Measurements from ENCODE around the gene NRIP1.

The NRIP1 gene

GRCh38 chr21:15010645-15011044 is 54.2 kb downstream of the NRIP1 start:
- TF ChIP-seq, protein P1, sequence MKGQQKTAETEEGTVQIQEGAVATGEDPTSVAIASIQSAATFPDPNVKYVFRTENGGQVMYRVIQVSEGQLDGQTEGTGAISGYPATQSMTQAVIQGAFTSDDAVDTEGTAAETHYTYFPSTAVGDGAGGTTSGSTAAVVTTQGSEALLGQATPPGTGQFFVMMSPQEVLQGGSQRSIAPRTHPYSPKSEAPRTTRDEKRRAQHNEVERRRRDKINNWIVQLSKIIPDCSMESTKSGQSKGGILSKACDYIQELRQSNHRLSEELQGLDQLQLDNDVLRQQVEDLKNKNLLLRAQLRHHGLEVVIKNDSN (IDR thresholded peaks at IDR 0.05): no peak
- TF ChIP-seq EGR1 (IDR thresholded peaks at IDR 0.05) (no peak), FOXM1 (IDR thresholded peaks at IDR 0.05; ENCODE audit: borderline replicate concordance, low read depth) (no peak), YY1 (IDR thresholded peaks at IDR 0.05; ENCODE audit: low read depth) (no peak), CEBPB (IDR thresholded peaks at IDR 0.05) (no peak)
- TF ChIP-seq, protein P2, sequence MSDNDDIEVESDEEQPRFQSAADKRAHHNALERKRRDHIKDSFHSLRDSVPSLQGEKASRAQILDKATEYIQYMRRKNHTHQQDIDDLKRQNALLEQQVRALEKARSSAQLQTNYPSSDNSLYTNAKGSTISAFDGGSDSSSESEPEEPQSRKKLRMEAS (IDR thresholded peaks at IDR 0.05): no peak
- TF ChIP-seq, protein P3, sequence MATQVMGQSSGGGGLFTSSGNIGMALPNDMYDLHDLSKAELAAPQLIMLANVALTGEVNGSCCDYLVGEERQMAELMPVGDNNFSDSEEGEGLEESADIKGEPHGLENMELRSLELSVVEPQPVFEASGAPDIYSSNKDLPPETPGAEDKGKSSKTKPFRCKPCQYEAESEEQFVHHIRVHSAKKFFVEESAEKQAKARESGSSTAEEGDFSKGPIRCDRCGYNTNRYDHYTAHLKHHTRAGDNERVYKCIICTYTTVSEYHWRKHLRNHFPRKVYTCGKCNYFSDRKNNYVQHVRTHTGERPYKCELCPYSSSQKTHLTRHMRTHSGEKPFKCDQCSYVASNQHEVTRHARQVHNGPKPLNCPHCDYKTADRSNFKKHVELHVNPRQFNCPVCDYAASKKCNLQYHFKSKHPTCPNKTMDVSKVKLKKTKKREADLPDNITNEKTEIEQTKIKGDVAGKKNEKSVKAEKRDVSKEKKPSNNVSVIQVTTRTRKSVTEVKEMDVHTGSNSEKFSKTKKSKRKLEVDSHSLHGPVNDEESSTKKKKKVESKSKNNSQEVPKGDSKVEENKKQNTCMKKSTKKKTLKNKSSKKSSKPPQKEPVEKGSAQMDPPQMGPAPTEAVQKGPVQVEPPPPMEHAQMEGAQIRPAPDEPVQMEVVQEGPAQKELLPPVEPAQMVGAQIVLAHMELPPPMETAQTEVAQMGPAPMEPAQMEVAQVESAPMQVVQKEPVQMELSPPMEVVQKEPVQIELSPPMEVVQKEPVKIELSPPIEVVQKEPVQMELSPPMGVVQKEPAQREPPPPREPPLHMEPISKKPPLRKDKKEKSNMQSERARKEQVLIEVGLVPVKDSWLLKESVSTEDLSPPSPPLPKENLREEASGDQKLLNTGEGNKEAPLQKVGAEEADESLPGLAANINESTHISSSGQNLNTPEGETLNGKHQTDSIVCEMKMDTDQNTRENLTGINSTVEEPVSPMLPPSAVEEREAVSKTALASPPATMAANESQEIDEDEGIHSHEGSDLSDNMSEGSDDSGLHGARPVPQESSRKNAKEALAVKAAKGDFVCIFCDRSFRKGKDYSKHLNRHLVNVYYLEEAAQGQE (IDR thresholded peaks at IDR 0.05; ENCODE audit: low read depth): no peak

DNA sequence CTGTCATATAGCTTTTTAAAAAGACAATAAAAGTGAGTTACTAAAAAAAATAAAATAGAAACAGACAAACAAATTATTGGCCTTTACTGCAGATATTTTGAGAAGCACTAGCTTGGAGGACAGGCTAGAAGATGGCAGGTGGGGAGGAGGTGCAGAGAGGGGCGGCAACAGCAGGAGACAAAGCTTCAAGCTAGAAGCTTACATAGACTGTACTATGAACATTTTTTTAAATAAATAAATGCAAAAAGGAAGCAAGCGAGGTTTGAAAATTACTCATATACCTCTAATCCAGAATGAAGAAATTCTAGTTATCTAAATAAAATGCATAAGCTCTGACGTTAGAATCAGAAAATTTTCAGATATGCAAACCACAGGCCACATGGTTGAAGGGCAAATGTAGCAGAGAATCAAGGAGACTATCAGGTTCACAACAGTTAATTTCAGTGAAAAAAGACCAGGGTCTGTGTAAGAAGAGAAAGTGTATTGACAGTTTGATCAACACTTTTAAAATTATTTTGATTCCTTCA is 54.9 kb downstream of the NRIP1 start:
- TF ChIP-seq, protein P1 (IDR thresholded peaks at IDR 0.05): no peak
- no peak for TF ChIP-seq TCF12 (IDR thresholded peaks at IDR 0.05; ENCODE audit: low read depth)
- TF ChIP-seq TEAD4 (IDR thresholded peaks at IDR 0.05): no peak
- TF ChIP-seq YY1 (IDR thresholded peaks at IDR 0.05; ENCODE audit: low read depth): no peak
- no peak for TF ChIP-seq EP300 (IDR thresholded peaks at IDR 0.05; ENCODE audit: borderline replicate concordance)
- no peak for TF ChIP-seq CEBPB (IDR thresholded peaks at IDR 0.05)
- no peak for TF ChIP-seq RAD21 (IDR thresholded peaks at IDR 0.05; ENCODE audit: low read depth)
- TF ChIP-seq, protein P3 (IDR thresholded peaks at IDR 0.05; ENCODE audit: low read depth): no peak
- TF ChIP-seq CREB1 (IDR thresholded peaks at IDR 0.05; ENCODE audit: low read depth): no peak
- no peak for TF ChIP-seq NFIC (IDR thresholded peaks at IDR 0.05)
- no peak for TF ChIP-seq TAF1 (IDR thresholded peaks at IDR 0.05; ENCODE audit: low read depth)
- no peak for TF ChIP-seq FOXM1 (IDR thresholded peaks at IDR 0.05; ENCODE audit: borderline replicate concordance, low read depth)
- TF ChIP-seq, protein P2 (IDR thresholded peaks at IDR 0.05): no peak
- TF ChIP-seq ZBTB7A (IDR thresholded peaks at IDR 0.05; ENCODE audit: low read depth): no peak
- no peak for TF ChIP-seq EGR1 (IDR thresholded peaks at IDR 0.05)

- TF ChIP-seq CREB1 (IDR thresholded peaks at IDR 0.05; ENCODE audit: low read depth) (no peak), TAF1 (IDR thresholded peaks at IDR 0.05; ENCODE audit: low read depth) (no peak), YY1 (IDR thresholded peaks at IDR 0.05; ENCODE audit: low read depth) (no peak), CEBPB (IDR thresholded peaks at IDR 0.05) (no peak), RAD21 (IDR thresholded peaks at IDR 0.05; ENCODE audit: low read depth) (no peak), NFIC (IDR thresholded peaks at IDR 0.05) (no peak)
- TF ChIP-seq, protein P3 (IDR thresholded peaks at IDR 0.05; ENCODE audit: low read depth): no peak
Measured at GRCh38 chr21:15007716-15008296, 57.0 kb downstream of the NRIP1 start.

DNA sequence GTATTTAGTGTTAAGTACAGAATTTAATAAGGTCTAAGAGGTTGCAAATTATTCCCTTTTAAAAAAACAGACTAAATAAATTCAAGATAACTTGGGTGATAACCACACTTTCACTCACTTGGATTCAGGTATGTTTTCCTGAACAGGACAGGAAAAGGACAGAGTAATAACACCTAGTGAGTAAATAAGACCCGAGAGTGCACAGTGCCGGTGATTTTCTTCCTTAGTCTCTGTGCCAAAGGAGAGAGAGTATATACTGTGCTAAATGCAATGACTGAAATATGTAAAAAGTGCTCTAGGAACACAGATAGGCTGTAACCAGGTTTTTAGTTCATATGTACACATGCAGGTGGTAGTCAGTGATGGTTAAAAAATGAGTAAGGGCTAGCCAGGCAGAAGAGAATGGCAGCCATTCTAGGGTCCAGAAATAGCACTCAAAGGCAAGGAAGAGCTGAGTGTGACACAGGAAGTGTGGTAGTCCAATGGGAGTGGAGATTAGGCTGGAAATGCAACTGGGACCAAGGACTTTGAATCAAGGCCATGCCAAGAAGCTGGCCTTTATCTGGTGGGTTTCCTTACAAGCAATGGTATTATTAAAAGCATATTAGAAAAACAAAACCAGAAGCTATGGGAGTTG is 58.1 kb downstream of the NRIP1 start:
- TF ChIP-seq, protein P1 (IDR thresholded peaks at IDR 0.05): no peak
- TF ChIP-seq NFIC (IDR thresholded peaks at IDR 0.05) (no peak), FOXM1 (IDR thresholded peaks at IDR 0.05; ENCODE audit: borderline replicate concordance, low read depth) (no peak), CEBPB (IDR thresholded peaks at IDR 0.05) (no peak), RAD21 (IDR thresholded peaks at IDR 0.05; ENCODE audit: low read depth) (no peak), TCF12 (IDR thresholded peaks at IDR 0.05; ENCODE audit: low read depth) (no peak), CREB1 (IDR thresholded peaks at IDR 0.05; ENCODE audit: low read depth) (no peak), ZBTB7A (IDR thresholded peaks at IDR 0.05; ENCODE audit: low read depth) (no peak)
- TF ChIP-seq, protein P2 (IDR thresholded peaks at IDR 0.05): no peak
